OCI-LY1 (cell line): ENCODE data around the gene CENPA.

Experiments used
- H2AFZ ChIP-seq: fragments of 200-600 bp; sonication (generic), shearing (Covaris generic); 2 replicates; pipeline ENCODE4 v1.6.0; 2014; ENCODE audit warnings: antibody characterized with exemption, mild to moderate bottlenecking, low read length
- H3F3A ChIP-seq: fragments of 200-600 bp; sonication (generic), shearing (Covaris generic); 2 replicates; pipeline ENCODE4 v1.6.0; 2014; ENCODE audit warnings: mild to moderate bottlenecking, antibody characterized with exemption, low read length, moderate library complexity; ENCODE audit not compliant: insufficient read depth
- H3K27ac ChIP-seq: fragments of 200-600 bp; sonication (generic); 2 replicates; pipeline ENCODE4 v1.5.1; 2014; ENCODE audit warnings: low read length, mixed run types, mild to moderate bottlenecking, low read depth; ENCODE audit not compliant: poor library complexity, severe bottlenecking
- H3K27me3 ChIP-seq: fragments of 200-600 bp; sonication (generic); 2 replicates; pipeline ENCODE4 v1.6.0; 2014; ENCODE audit warnings: antibody characterized with exemption, mild to moderate bottlenecking, low read length, moderate library complexity; ENCODE audit not compliant: insufficient read depth
- H3K36me3 ChIP-seq: fragments of 200-600 bp; sonication (generic); 2 replicates; pipeline ENCODE4 v1.6.1; 2014; ENCODE audit warnings: mild to moderate bottlenecking, antibody characterized with exemption, low read length, moderate library complexity, mixed read lengths; ENCODE audit not compliant: insufficient read depth
- H3K4me1 ChIP-seq: fragments of 200-600 bp; sonication (generic); 2 replicates; pipeline ENCODE4 v1.5.1; 2014; ENCODE audit warnings: mild to moderate bottlenecking, low read length, moderate library complexity; ENCODE audit not compliant: insufficient read depth, severe bottlenecking
- H3K4me2 ChIP-seq: fragments of 200-600 bp; sonication (generic), shearing (Covaris generic); 2 replicates; pipeline ENCODE4 v1.6.1; 2014; ENCODE audit warnings: low read length
- H3K4me3 ChIP-seq: fragments of 200-600 bp; sonication (generic); 2 replicates; pipeline ENCODE4 v1.5.1; 2014; ENCODE audit warnings: low read length, low read depth, mild to moderate bottlenecking, mixed read lengths; ENCODE audit not compliant: poor library complexity, severe bottlenecking
- H3K79me2 ChIP-seq: fragments of 200-600 bp; shearing (Covaris generic); 2 replicates; pipeline ENCODE4 v1.6.1; 2016; ENCODE audit warnings: mixed run types, low read length, mixed read lengths; ENCODE audit not compliant: insufficient read depth
- H3K9ac ChIP-seq: fragments of 200-600 bp; sonication (generic), shearing (Covaris generic); 2 replicates; pipeline ENCODE4 v1.6.1; 2014; ENCODE audit warnings: mild to moderate bottlenecking, low read length, mixed read lengths
- H3K9me2 ChIP-seq: fragments of 200-600 bp; sonication (generic), shearing (Covaris generic); 2 replicates; pipeline ENCODE4 v1.6.1; 2014; ENCODE audit warnings: low read depth, mild to moderate bottlenecking, low read length, mixed read lengths
- H3K9me3 ChIP-seq: fragments of 200-600 bp; shearing (Covaris generic); 2 replicates; pipeline ENCODE4 v1.6.1; 2014; ENCODE audit warnings: low read length, mixed read lengths
- H4K20me1 ChIP-seq: fragments of 200-600 bp; sonication (generic), shearing (Covaris generic); 2 replicates; pipeline ENCODE4 v1.6.0; 2016; ENCODE audit warnings: mild to moderate bottlenecking, low read length; ENCODE audit not compliant: insufficient read depth
- EZH2 ChIP-seq: fragments of 200-600 bp; sonication (generic), shearing (Covaris generic); IDR thresholded peaks from 2 replicates; pipeline ENCODE4 v1.8.0; 2017; ENCODE audit warnings: borderline replicate concordance, mixed run types, mild to moderate bottlenecking, antibody characterized with exemption, low read length, moderate library complexity, mixed read lengths
- TF ChIP-seq, protein P1 (sequence below): fragments of 200-600 bp; sonication (generic), shearing (Covaris generic); IDR thresholded peaks from 2 replicates; pipeline ENCODE4 v1.5.1; 2017; ENCODE audit warnings: mild to moderate bottlenecking, antibody characterized with exemption, low read length, moderate library complexity, mixed read lengths

The CENPA gene

DNA sequence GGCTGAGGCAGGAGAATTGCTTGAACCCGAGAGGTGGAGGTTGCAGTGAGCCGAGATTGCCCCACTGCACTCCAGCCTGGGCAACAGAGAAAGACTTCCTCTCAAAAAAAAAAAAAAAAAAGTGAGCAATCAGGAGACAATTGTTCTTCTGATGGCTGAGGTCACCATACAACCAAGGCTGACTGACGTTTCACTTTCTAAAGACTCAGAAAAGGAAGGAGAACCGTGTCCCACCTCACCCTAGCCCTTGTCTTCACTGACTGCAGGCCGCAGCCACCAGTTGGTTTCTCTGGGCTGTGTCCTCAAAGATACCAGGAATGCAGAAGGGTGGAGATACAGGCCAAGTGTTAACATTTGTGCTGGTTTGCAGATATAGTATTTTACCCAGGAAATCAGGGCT, 29.5 kb upstream of the CENPA start:
- Histone ChIP-seq H3K36me3 (no peaks in the 10 kb centered on the region), H3K27ac (no peak overlapping the region), H3F3A (no peaks in the 10 kb centered on the region), H3K4me2 (no peak overlapping the region), H3K9me2 (no peaks in the 10 kb centered on the region), H3K9ac (no peak overlapping the region), H4K20me1 (no peaks in the 10 kb centered on the region), H3K9me3 (no peaks in the 10 kb centered on the region), H3K4me1 (no peaks in the 10 kb centered on the region), H2AFZ (no peak overlapping the region), H3K27me3 (peaks cover 11% of the 10 kb centered on the region; the same call in 1 of the 2 replicates), H3K79me2 (no peaks in the 10 kb centered on the region), H3K4me3 (no peak overlapping the region)
- TF ChIP-seq EZH2: no peak
- TF ChIP-seq, protein P1, sequence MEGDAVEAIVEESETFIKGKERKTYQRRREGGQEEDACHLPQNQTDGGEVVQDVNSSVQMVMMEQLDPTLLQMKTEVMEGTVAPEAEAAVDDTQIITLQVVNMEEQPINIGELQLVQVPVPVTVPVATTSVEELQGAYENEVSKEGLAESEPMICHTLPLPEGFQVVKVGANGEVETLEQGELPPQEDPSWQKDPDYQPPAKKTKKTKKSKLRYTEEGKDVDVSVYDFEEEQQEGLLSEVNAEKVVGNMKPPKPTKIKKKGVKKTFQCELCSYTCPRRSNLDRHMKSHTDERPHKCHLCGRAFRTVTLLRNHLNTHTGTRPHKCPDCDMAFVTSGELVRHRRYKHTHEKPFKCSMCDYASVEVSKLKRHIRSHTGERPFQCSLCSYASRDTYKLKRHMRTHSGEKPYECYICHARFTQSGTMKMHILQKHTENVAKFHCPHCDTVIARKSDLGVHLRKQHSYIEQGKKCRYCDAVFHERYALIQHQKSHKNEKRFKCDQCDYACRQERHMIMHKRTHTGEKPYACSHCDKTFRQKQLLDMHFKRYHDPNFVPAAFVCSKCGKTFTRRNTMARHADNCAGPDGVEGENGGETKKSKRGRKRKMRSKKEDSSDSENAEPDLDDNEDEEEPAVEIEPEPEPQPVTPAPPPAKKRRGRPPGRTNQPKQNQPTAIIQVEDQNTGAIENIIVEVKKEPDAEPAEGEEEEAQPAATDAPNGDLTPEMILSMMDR: no peak

DNA sequence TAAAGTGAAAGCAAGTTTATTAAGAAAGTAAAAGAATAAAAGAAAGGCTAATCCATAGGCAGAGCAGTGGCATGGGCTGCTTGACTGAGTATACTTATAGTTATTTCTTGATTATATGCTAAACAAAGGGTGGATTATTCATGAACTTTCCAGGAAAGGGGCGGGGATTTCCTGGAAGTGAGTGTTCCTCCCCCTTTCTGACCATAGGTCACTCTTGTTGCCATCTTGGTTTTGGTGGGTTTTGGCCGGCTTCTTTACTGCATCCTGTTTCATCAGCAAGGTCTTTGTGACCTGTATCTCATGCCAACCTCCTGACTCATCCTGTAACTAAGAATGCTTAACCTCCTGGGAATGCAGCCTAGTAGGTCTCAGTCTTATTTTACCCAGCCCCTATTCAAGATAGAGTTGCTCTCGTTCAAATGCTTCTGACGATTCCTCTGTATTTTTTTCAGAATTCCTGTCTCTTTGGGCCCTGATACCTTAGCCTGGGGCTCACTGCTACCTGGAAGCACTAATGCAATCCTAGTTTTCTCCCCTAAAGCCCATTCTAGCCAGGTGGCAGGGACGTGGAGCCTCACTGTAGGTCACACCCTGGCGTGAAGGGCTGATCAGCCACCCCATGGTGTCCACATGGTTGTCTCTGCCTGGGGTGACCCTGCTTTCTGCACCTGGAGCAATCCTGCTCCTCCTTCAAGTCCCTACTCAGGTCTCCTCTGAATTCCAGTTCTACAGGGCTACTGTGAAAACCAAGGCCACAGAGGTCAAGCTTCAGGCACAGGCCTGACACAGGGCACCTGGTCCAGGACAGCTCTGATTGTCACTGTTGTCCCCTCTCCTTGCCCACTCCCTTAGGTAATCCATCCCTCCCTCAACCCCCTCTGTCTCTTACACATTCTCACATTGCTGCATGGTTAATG, 27.7 kb upstream of the CENPA start:
- Histone ChIP-seq H3K4me3 (no peak overlapping the region), H3K27me3 (peaks cover 13% of the 10 kb centered on the region; the same call in 1 of the 2 replicates), H3K4me2 (no peak overlapping the region), H3K4me1 (no peaks in the 10 kb centered on the region), H3K36me3 (no peaks in the 10 kb centered on the region), H2AFZ (no peak overlapping the region), H3K79me2 (no peaks in the 10 kb centered on the region), H3K27ac (no peak overlapping the region), H3F3A (no peaks in the 10 kb centered on the region), H4K20me1 (no peaks in the 10 kb centered on the region), H3K9ac (no peak overlapping the region), H3K9me2 (no peaks in the 10 kb centered on the region), H3K9me3 (no peaks in the 10 kb centered on the region)
- TF ChIP-seq EZH2: no peak
- TF ChIP-seq, protein P1: no peak

DNA sequence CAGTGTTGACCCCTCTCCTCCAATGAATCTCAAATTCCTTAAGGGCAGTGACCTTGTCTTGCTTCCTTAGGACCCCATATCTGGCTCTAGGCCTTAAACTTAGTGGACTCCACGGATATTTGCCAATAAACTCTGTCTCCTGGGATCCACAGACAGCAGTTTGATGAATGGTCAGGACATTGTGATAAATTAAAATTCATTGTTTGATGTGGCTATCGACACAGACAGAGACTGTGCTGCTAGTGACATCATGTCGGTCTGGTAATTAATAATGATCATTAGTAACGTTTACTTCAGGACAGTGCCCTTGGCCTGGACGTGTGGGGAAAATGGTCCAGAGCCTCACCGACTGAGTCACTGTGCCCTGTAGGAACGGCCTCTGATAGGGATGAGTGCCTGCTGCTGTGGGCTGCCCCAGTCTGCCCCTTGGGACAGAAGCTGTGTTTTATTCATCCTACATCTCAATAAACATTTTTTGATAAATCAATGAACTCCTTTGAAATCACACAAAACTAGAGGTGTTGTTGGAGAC, 27.0 kb upstream of the CENPA start:
- Histone ChIP-seq H3K9ac (no peak overlapping the region), H3K4me2 (no peak overlapping the region), H3K4me3 (no peak overlapping the region), H4K20me1 (no peaks in the 10 kb centered on the region), H3K36me3 (no peaks in the 10 kb centered on the region), H3F3A (no peaks in the 10 kb centered on the region), H3K27me3 (peaks cover 16% of the 10 kb centered on the region; the same call in 1 of the 2 replicates), H3K27ac (no peak overlapping the region), H3K79me2 (no peaks in the 10 kb centered on the region), H3K9me2 (no peaks in the 10 kb centered on the region), H2AFZ (no peak overlapping the region), H3K9me3 (no peaks in the 10 kb centered on the region), H3K4me1 (peaks cover 7% of the 10 kb centered on the region)
- no peak for TF ChIP-seq EZH2
- TF ChIP-seq, protein P1: no peak
